Transverse colon (tissue), 3 donors: Measurements from ENCODE around the gene ADGRF3.

Experiments used
- POLR2A ChIP-seq: fragments of 450-650 bp; IDR thresholded peaks from one replicate; pipeline ENCODE4 v1.6.1; 2016; ENCODE audit warnings: antibody characterized with exemption, mild to moderate bottlenecking, moderate library complexity
- TF ChIP-seq, protein P1 (sequence below), 5 experiments: fragments of 200-600 bp in 3 of 5; fragments of 450-650 bp in 2 of 5; sonication (generic) in 3 of 5; IDR thresholded peaks; 1 replicate in 2 of 5; 2 replicates in 3 of 5; pipeline ENCODE4 v1.5.1; 2016 to 2017; ENCODE audit warnings: antibody characterized with exemption in 5 of 5, inconsistent platforms in 3 of 5, mild to moderate bottlenecking in 2 of 5, moderate library complexity in 1 of 5

DNA sequence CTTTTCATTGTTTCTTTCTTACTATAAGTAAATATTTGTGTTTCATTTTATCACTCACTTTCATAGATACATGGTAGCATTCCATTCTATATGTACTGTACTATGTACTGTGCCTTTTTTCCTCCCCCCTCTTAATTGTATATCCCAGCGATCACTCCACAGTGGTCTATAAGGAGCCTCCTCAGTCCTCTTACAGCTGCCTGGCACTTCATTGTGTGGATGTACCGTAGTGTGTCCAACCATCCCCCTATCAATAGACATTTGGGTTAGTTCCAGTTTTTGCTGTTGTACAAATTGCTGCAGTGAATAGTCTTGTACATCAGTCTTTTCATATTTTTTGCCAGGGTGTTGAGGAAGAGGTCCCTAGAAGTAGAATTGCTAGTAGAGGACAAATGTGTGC, 33.7 kb upstream of the ADGRF3 start:
- TF ChIP-seq, protein P1, sequence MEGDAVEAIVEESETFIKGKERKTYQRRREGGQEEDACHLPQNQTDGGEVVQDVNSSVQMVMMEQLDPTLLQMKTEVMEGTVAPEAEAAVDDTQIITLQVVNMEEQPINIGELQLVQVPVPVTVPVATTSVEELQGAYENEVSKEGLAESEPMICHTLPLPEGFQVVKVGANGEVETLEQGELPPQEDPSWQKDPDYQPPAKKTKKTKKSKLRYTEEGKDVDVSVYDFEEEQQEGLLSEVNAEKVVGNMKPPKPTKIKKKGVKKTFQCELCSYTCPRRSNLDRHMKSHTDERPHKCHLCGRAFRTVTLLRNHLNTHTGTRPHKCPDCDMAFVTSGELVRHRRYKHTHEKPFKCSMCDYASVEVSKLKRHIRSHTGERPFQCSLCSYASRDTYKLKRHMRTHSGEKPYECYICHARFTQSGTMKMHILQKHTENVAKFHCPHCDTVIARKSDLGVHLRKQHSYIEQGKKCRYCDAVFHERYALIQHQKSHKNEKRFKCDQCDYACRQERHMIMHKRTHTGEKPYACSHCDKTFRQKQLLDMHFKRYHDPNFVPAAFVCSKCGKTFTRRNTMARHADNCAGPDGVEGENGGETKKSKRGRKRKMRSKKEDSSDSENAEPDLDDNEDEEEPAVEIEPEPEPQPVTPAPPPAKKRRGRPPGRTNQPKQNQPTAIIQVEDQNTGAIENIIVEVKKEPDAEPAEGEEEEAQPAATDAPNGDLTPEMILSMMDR (IDR thresholded peaks at IDR 0.05), result no peak
- no peak for TF ChIP-seq POLR2A
